B cell (primary cell): ENCODE measurements around the gene MAML3. TPM values are rescaled to one million over a fixed set of nuclear protein-coding genes. Genes with fewer than 3 reads are reported as not detected.

Experiments
- ATAC-seq: fragments of 200-7000 bp; cut with Tn5 transposase; one replicate; pipeline ENCODE4 v1.10.0; 2021; ENCODE audit warnings: low read depth, mild to moderate bottlenecking, moderate number of reproducible peaks, moderate library complexity
- CTCF ChIA-PET: fragments of 350-600 bp; sonication (Branson Sonifier 250); formaldehyde crosslinking; loops from one replicate; lab custom pipeline; 2021; ENCODE audit warnings: antibody characterized with exemption, inconsistent platforms; lab: Charles Lee
- POLR2A ChIA-PET: fragments of 350-600 bp; sonication (Branson Sonifier 250); formaldehyde crosslinking; loops from one replicate; lab custom pipeline; 2021; ENCODE audit warnings: antibody characterized with exemption; lab: Charles Lee
- DNase-seq: peaks from one replicate; pipeline ENCODE4 v3.0.0; 2013
- H2AFZ ChIP-seq: 2 replicates; pipeline ENCODE4 v1.6.1; 2012; ENCODE audit warnings: mild to moderate bottlenecking, low read depth, low read length; ENCODE audit not compliant: insufficient read depth, poor library complexity, severe bottlenecking
- H3K27ac ChIP-seq, 2 donors: 1 replicate in 1 of 2; 2 replicates in 1 of 2; pipeline ENCODE4 v1.5.1; 2012 to 2013; ENCODE audit warnings: low read length in 2 of 2, mild to moderate bottlenecking in 2 of 2, moderate library complexity in 1 of 2
- H3K27me3 ChIP-seq, 4 experiments: fragments of 200-600 bp in 1 of 4; sonication (generic) in 1 of 4; replicated peaks in 1 of 4; 1 replicate in 2 of 4; 2 replicates in 2 of 4; pipeline versions ENCODE4 v1.6.1 to v1.7.0; 2013 to 2016; ENCODE audit warnings: low read length in 3 of 4, mild to moderate bottlenecking in 2 of 4, mixed read lengths in 1 of 4, moderate library complexity in 1 of 4; ENCODE audit not compliant: insufficient read depth in 4 of 4, control insufficient read depth in 3 of 4; ENCODE audit errors: control extremely low read depth in 1 of 4
- H3K36me3 ChIP-seq, 2 experiments: replicated peaks in 1 of 2; 1 replicate in 1 of 2; 2 replicates in 1 of 2; pipeline versions ENCODE4 v1.6.1 to v1.7.1; 2013; ENCODE audit warnings: low read length in 1 of 2; ENCODE audit not compliant: insufficient read depth in 2 of 2, control insufficient read depth in 1 of 2; ENCODE audit errors: control extremely low read depth in 1 of 2, extremely low read depth in 1 of 2
- H3K4me1 ChIP-seq, 2 donors: fragments of 200-600 bp in 1 of 2; sonication (generic) in 1 of 2; 1 replicate in 1 of 2; 2 replicates in 1 of 2; pipeline versions ENCODE4 v1.5.1 to v1.6.1; 2013 to 2017; ENCODE audit warnings: low read length in 2 of 2; ENCODE audit not compliant: control insufficient read depth in 2 of 2, insufficient read depth in 2 of 2
- H3K4me2 ChIP-seq: replicated peaks from 2 replicates; pipeline ENCODE3; 2012; ENCODE audit warnings: mild to moderate bottlenecking, low read depth, low read length; ENCODE audit not compliant: poor library complexity, severe bottlenecking
- H3K4me3 ChIP-seq, 5 experiments: fragments of 200-600 bp in 1 of 5; sonication (generic) in 1 of 5; 1 replicate in 3 of 5; 2 replicates in 2 of 5; pipeline versions ENCODE4 v1.5.1 to v1.7.0; 2011 to 2016; ENCODE audit warnings: low read length in 4 of 5, mild to moderate bottlenecking in 4 of 5, low read depth in 2 of 5, control low read depth in 1 of 5, moderate library complexity in 1 of 5; ENCODE audit not compliant: insufficient read depth in 1 of 5; ENCODE audit errors: control extremely low read depth in 1 of 5, extremely low read depth in 1 of 5
- H3K79me2 ChIP-seq: fragments of 200-600 bp; sonication (generic); one replicate; pipeline ENCODE4 v1.6.0; 2016; ENCODE audit warnings: low read length; ENCODE audit not compliant: control insufficient read depth, insufficient read depth
- H3K9ac ChIP-seq: fragments of 200-600 bp; sonication (generic); 2 replicates; pipeline ENCODE4 v1.6.1; 2017; ENCODE audit warnings: mild to moderate bottlenecking, low read length, moderate library complexity
- H3K9me3 ChIP-seq, 3 donors: one replicate each; pipeline versions ENCODE4 v1.6.1 to v1.7.1; 2013; ENCODE audit warnings: low read length in 2 of 3; ENCODE audit not compliant: control insufficient read depth in 2 of 3, insufficient read depth in 1 of 3; ENCODE audit errors: control extremely low read depth in 1 of 3
- H4K20me1 ChIP-seq: 2 replicates; pipeline ENCODE4 v1.6.0; 2012; ENCODE audit warnings: mild to moderate bottlenecking, low read length; ENCODE audit not compliant: insufficient read depth, control insufficient read depth, poor library complexity, severe bottlenecking
- H3K27ac Mint-ChIP-seq: one replicate; pipeline ENCODE4 v1.8.0; 2021; ENCODE audit warnings: mixed read lengths
- H3K27me3 Mint-ChIP-seq: one replicate; pipeline ENCODE4 v1.8.0; 2021; ENCODE audit warnings: mixed read lengths
- H3K4me1 Mint-ChIP-seq: one replicate; pipeline ENCODE4 v1.8.0; 2021; ENCODE audit warnings: mixed read lengths
- H3K4me3 Mint-ChIP-seq: one replicate; pipeline ENCODE4 v1.8.0; 2021; ENCODE audit warnings: mixed read lengths
- H3K9me3 Mint-ChIP-seq: one replicate; pipeline ENCODE4 v1.8.0; 2022; ENCODE audit warnings: mixed read lengths; ENCODE audit not compliant: insufficient read depth
- CTCF ChIP-seq: fragments of 200-600 bp; IDR thresholded peaks from one replicate; pipeline ENCODE4 v1.8.0; 2022; ENCODE audit warnings: antibody characterized with exemption, mild to moderate bottlenecking
- EZH2 ChIP-seq: IDR thresholded peaks from 2 replicates; pipeline ENCODE4 v1.6.1; 2012; ENCODE audit warnings: borderline replicate concordance, low read depth, mild to moderate bottlenecking, moderate library complexity, low read length; ENCODE audit not compliant: insufficient read depth, poor library complexity, severe bottlenecking
- WGBS: methylation state at CpG from one replicate; pipeline ENCODE4 v1.1.5; 2013; ENCODE audit warnings: missing lambda C conversion rate; ENCODE audit not compliant: insufficient coverage; 5-methylcytosine and 5-hydroxymethylcytosine counted together
- intact Hi-C: fragments of 100-400 bp; cut with micrococcal nuclease; formaldehyde crosslinking; loops from one replicate; pipeline ENCODE4 v1.10.0; 2022
- polyA plus RNA-seq: library from polyadenylated mRNA; depleted of rRNA; stranded (reverse); fragments of >200 nt; gene quantifications from 2 replicates; pipeline ENCODE4 v1.2.3, GENCODE V29; 2012
- total RNA-seq, 2 donors: library from RNA; stranded (reverse); fragments of 120-200 nt in 1 of 2; gene quantifications; 1 replicate in 1 of 2; 2 replicates in 1 of 2; pipeline versions ENCODE4 v1.2.3 to v1.2.4, GENCODE V29; 2013 to 2022

The MAML3 gene
- total and polyA plus RNA-seq, 2 donors (not counting 1 experiment from before 2014, with no cell fraction given) = 0.94 to 5.3 TPM

DNA sequence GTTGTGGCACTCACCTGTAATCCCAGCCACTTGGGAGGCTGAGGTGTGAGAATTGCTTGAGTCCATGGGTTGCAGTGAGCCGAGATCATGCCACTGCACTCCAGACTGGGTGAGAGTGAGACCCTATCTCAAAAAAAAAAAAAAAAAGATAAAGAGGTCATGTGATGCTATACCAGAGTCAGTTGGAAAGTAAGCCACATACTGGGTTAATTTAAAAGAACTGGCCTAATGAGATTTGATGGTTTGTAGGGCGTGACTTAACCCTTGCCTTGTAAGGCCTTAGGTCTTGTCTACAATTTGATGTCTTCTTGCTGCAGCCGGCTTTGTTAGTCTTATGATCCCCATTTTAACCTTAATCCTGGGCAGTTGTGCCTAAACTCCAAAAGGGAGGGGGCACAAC lies 483.2 kb downstream of the MAML3 start:
- H4K20me1 ChIP-seq = no peaks in the 10 kb centered on the region
- ATAC-seq (no peak), DNase-seq (no peak)
- ChIA-PET POLR2A (no interaction called here), CTCF (interaction anchor here (2.6 kb wide), 1 partner anchor 13 kb away, joined by 11 read pairs; no protein-coding TSS in a partner anchor)
- no peaks in the 10 kb centered on the region for H3K36me3 ChIP-seq
- Mint-ChIP-seq H3K27me3 (peaks cover 6% of the 10 kb centered on the region), H3K27ac (no peak overlapping the region), H3K4me1 (peaks cover 26% of the 10 kb centered on the region), H3K4me3 (no peak overlapping the region), H3K9me3 (no peaks in the 10 kb centered on the region)
- no peaks in the 10 kb centered on the region for H3K79me2 ChIP-seq
- H3K9me3 ChIP-seq = no peaks in the 10 kb centered on the region
- no peak overlapping the region for H3K4me2 ChIP-seq
- no peak overlapping the region for H3K9ac ChIP-seq
- no peak for TF ChIP-seq EZH2
- TF ChIP-seq CTCF = no peak
- H2AFZ ChIP-seq = no peak overlapping the region
- peaks cover 22 to 27% of the 10 kb centered on the region in 2 donors for H3K4me1 ChIP-seq
- H3K27ac ChIP-seq = no peak overlapping the region
- peaks cover 0 to 4% (median 2%) of the 10 kb centered on the region in 4 experiments for H3K27me3 ChIP-seq
- intact Hi-C loops = no loop called here
- H3K4me3 ChIP-seq = no peak overlapping the region
- 100% methylated on average over 1 of the region's 3 CpGs for WGBS

DNA sequence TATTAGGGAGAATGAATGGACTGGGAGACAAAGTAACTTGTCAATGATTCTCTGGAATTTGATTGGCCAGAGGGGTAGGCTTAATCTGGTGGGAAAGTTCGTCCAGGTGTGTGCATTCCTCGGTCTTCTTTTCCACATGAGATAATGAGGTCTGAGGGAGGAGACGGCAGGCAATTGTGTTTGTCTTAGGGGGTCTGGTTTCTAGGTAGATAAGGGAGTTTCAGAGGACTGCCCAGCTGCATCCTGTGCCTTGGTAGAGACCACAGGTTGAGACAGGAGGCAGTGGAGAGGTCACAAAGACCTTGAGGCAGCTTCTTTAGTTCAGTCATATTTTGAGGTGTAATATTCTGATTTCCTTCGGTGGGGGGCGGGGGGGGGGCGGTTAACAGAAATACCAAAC lies 484.1 kb downstream of the MAML3 start:
- Histone ChIP-seq H3K27ac (no peak overlapping the region), H3K9me3 (no peaks in the 10 kb centered on the region), H2AFZ (no peak overlapping the region), H3K79me2 (no peaks in the 10 kb centered on the region), H4K20me1 (no peaks in the 10 kb centered on the region), H3K4me3 (no peak overlapping the region), H3K36me3 (no peaks in the 10 kb centered on the region), H3K4me1 (peaks cover 18 to 23% of the 10 kb centered on the region in 2 donors), H3K4me2 (no peak overlapping the region), H3K9ac (no peak overlapping the region), H3K27me3 (peaks cover 0 to 4% (median 2%) of the 10 kb centered on the region in 4 experiments)
- peaks cover 23% of the 10 kb centered on the region for H3K4me1 Mint-ChIP-seq
- ChIA-PET CTCF (interaction anchor here (2.6 kb wide), 1 partner anchor 12 kb away, joined by 11 read pairs; no protein-coding TSS in a partner anchor), POLR2A (no interaction called here)
- no peak overlapping the region for H3K4me3 Mint-ChIP-seq
- H3K27ac Mint-ChIP-seq = no peak overlapping the region
- TF ChIP-seq CTCF (no peak), EZH2 (no peak)
- intact Hi-C loops = no loop called here
- H3K9me3 Mint-ChIP-seq = no peaks in the 10 kb centered on the region
- WGBS = 69% methylated on average over 5 of the region's 6 CpGs
- no peak for ATAC-seq
- no peak for DNase-seq
- peaks cover 6% of the 10 kb centered on the region for H3K27me3 Mint-ChIP-seq
